Vagina (tissue), 2 donors: Measurements from ENCODE around the gene HES5. TPM values are rescaled to one million over a fixed set of nuclear protein-coding genes. Genes with fewer than 3 reads are reported as not detected.

ENCODE experiments used
- DNase-seq, 2 donors: peaks; one replicate each; pipeline ENCODE4 v3.0.0-alpha.2; 2017; ENCODE audit errors: extremely low spot score in 2 of 2
- H3K27ac ChIP-seq: fragments of 200-600 bp; sonication (generic); one replicate; pipeline ENCODE4 v1.5.1; 2019
- H3K27me3 ChIP-seq: fragments of 200-600 bp; sonication (generic); one replicate; pipeline ENCODE4 v1.5.1; 2019
- H3K36me3 ChIP-seq, 2 donors: fragments of 200-600 bp; sonication (generic); one replicate each; pipeline ENCODE4 v1.5.1; 2017 to 2019
- H3K4me1 ChIP-seq: fragments of 200-600 bp; sonication (generic); one replicate; pipeline ENCODE4 v1.5.1; 2019
- H3K4me3 ChIP-seq, 2 donors: fragments of 200-600 bp; sonication (generic); 1 replicate in 1 of 2; 2 replicates in 1 of 2; pipeline ENCODE4 v1.5.1; 2016 to 2019
- H3K9me3 ChIP-seq: fragments of 200-600 bp; sonication (generic); one replicate; pipeline ENCODE4 v1.5.1; 2019
- POLR2A ChIP-seq, 2 donors: fragments of 450-650 bp; IDR thresholded peaks; one replicate each; pipeline ENCODE4 v1.6.1; 2017; ENCODE audit warnings: antibody characterized with exemption in 2 of 2, mild to moderate bottlenecking in 2 of 2, moderate library complexity in 2 of 2
- POLR2AphosphoS5 ChIP-seq, 2 donors: sonication (generic); formaldehyde crosslinking; IDR thresholded peaks; one replicate each; pipeline ENCODE4 v1.9.0; 2017; ENCODE audit warnings: antibody characterized with exemption in 2 of 2, mild to moderate bottlenecking in 2 of 2, low read depth in 1 of 2; ENCODE audit not compliant: insufficient read depth in 1 of 2
- intact Hi-C: fragments of 100-400 bp; cut with DNase I; formaldehyde crosslinking; loops from one replicate; pipeline ENCODE4 v1.15.1; 2023
- total RNA-seq: library from RNA; depleted of rRNA; stranded (reverse); fragments of >200 nt; gene quantifications from one replicate; pipeline ENCODE4 v1.2.3, GENCODE V29; 2016
- TF ChIP-seq, protein P1 (sequence below), 3 experiments: fragments of 450-650 bp in 2 of 3; fragments of 200-600 bp in 1 of 3; sonication (generic) in 1 of 3; IDR thresholded peaks; one replicate each; pipeline ENCODE4 v1.5.1; 2017 to 2019; ENCODE audit warnings: antibody characterized with exemption in 3 of 3, mild to moderate bottlenecking in 2 of 3, moderate library complexity in 2 of 3

The HES5 gene
- total RNA-seq, 1 donor from 2014 or later: not detected

DNA sequence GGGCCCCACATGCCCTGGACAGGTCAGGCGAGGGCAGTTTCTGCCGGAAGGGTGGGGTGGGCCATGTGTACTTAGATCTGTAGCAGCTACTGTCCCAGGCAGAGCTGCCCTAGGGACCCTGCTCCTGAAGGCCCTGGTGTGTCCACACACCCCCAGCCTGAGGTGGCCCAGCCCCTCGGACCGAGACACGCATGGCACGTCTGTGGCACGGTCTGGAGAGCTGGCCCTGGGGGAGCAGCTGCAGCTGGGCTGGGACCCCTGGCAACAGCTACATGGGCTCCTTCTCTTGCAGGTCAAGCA, 28.3 kb downstream of the HES5 start:
- H3K4me3 ChIP-seq: no peak overlapping the region
- H3K9me3 ChIP-seq: no peaks in the 10 kb centered on the region
- DNase-seq: no peak
- no peak for TF ChIP-seq POLR2AphosphoS5 (IDR thresholded peaks at IDR 0.05; ENCODE audit: insufficient read depth in 1 of 2, low read depth in 1 of 2)
- TF ChIP-seq, protein P1, sequence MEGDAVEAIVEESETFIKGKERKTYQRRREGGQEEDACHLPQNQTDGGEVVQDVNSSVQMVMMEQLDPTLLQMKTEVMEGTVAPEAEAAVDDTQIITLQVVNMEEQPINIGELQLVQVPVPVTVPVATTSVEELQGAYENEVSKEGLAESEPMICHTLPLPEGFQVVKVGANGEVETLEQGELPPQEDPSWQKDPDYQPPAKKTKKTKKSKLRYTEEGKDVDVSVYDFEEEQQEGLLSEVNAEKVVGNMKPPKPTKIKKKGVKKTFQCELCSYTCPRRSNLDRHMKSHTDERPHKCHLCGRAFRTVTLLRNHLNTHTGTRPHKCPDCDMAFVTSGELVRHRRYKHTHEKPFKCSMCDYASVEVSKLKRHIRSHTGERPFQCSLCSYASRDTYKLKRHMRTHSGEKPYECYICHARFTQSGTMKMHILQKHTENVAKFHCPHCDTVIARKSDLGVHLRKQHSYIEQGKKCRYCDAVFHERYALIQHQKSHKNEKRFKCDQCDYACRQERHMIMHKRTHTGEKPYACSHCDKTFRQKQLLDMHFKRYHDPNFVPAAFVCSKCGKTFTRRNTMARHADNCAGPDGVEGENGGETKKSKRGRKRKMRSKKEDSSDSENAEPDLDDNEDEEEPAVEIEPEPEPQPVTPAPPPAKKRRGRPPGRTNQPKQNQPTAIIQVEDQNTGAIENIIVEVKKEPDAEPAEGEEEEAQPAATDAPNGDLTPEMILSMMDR (IDR thresholded peaks at IDR 0.05): no peak
- TF ChIP-seq POLR2A (IDR thresholded peaks at IDR 0.05): no peak
- peaks cover 28% of the 10 kb centered on the region for H3K4me1 ChIP-seq
- H3K36me3 ChIP-seq: no peaks in the 10 kb centered on the region
- intact Hi-C loops: no loop called here
- no peak overlapping the region for H3K27ac ChIP-seq
- no peaks in the 10 kb centered on the region for H3K27me3 ChIP-seq

DNA sequence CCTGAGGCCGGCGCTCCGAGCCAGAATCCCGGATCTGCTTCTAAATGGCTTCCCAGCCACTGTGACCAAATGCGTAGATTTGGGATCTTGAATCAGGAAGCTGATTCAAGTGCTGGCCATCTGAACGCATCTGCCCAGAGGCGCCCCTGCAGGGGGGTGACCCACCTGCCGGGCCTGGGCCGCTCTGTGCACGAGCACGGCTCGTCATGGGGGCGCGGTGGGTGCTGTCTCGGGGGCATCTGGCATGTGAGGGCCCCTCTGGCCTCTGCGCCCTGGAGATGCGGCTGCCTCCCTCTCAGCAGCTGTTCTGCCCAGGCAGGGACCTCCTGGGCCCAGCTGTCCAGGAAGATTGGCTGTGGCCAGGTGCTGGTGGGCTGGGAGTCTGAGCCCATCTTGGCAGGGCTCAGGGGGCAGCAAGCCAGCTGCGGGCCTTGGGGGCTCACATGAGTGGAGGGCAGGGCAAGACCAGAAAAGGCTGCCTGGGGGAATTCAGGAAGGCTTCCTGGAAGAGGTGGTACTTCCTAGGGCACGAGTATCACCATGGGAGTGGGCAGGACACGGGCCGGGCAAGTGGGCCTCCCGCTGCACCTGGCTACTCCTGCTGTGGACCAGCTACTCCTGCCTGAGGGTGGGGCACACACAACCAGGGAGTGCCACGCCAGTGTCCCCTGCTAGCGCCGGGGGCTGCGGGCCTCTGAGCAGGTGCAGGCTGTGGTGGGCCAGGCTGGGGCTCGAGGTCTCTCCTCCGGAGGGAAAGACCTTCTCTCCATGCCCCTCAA, 28.8 kb downstream of the HES5 start:
- Histone ChIP-seq H3K27ac (no peak overlapping the region), H3K9me3 (no peaks in the 10 kb centered on the region), H3K4me1 (peaks cover 28% of the 10 kb centered on the region), H3K27me3 (no peaks in the 10 kb centered on the region), H3K4me3 (no peak overlapping the region), H3K36me3 (no peaks in the 10 kb centered on the region)
- DNase-seq: no peak
- intact Hi-C loops: no loop called here
- TF ChIP-seq POLR2A (IDR thresholded peaks at IDR 0.05) (no peak), POLR2AphosphoS5 (IDR thresholded peaks at IDR 0.05; ENCODE audit: insufficient read depth in 1 of 2, low read depth in 1 of 2) (no peak)
- TF ChIP-seq, protein P1 (IDR thresholded peaks at IDR 0.05): no peak

DNA sequence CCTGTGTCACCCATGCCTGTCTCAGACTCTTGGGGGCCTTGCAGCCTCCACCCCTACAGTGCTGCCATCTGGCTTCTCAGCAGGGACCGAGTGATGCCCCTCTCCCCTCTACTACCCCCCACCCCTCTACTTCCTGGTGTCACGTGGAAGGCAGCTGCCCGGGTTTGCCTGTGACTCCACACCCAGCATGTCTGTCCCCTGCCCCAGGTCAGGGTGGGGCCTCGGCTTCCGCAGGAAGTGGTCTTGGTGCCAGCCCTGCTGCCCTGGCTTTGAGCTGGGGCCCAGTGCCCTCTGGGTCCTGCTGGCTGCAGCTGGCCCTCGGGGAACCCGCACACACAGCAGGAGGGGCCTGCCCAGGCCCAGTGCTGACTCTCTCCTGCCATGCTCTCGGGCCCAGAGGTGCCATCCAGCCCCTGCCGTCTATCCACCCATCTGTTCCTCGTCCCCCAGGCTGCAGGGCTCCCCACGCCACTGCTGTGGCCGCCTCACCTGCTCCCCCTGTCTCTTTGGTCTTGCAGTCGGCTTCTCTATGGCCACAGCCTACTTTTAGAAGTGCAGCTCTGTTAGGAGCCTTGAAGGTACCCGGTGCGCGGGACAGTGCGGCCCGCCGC, 30.0 kb downstream of the HES5 start:
- no peak for DNase-seq
- no peaks in the 10 kb centered on the region for H3K27me3 ChIP-seq
- no peak for TF ChIP-seq POLR2A (IDR thresholded peaks at IDR 0.05)

DNA sequence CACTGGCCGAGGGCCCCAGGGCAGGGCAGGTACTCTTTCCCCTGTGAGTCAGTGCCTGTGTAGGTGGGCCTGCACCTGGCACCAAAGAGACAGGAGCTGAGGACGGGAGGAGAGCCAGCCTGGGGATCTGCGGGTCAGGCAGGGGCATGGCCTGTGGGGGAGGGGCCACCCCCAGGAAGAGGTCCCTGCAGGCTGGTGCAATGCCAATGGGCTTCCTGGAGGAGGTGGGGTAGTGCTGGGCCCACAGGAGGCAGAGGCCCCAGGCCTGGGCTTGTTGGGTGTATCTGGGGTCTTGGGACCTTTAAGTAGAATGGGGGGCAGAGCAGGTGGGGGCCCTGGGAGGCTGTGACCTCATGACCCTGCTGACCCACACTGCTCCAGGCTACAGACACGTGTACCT, 30.8 kb downstream of the HES5 start:
- Histone ChIP-seq H3K4me3 (no peak overlapping the region), H3K27me3 (no peaks in the 10 kb centered on the region), H3K4me1 (peaks cover 24% of the 10 kb centered on the region), H3K9me3 (no peaks in the 10 kb centered on the region), H3K27ac (no peak overlapping the region), H3K36me3 (no peaks in the 10 kb centered on the region)
- intact Hi-C loops: no loop called here
- no peak for DNase-seq
- TF ChIP-seq POLR2AphosphoS5 (IDR thresholded peaks at IDR 0.05; ENCODE audit: insufficient read depth in 1 of 2, low read depth in 1 of 2): no peak
- TF ChIP-seq POLR2A (IDR thresholded peaks at IDR 0.05): no peak
- TF ChIP-seq, protein P1 (IDR thresholded peaks at IDR 0.05): no peak

More for the DNA sequence above, 30.0 kb downstream of the HES5 start:
- intact Hi-C loops: no loop called here
- Histone ChIP-seq H3K9me3 (no peaks in the 10 kb centered on the region), H3K4me3 (no peak overlapping the region), H3K36me3 (no peaks in the 10 kb centered on the region), H3K4me1 (peaks cover 26% of the 10 kb centered on the region), H3K27ac (no peak overlapping the region)

DNA sequence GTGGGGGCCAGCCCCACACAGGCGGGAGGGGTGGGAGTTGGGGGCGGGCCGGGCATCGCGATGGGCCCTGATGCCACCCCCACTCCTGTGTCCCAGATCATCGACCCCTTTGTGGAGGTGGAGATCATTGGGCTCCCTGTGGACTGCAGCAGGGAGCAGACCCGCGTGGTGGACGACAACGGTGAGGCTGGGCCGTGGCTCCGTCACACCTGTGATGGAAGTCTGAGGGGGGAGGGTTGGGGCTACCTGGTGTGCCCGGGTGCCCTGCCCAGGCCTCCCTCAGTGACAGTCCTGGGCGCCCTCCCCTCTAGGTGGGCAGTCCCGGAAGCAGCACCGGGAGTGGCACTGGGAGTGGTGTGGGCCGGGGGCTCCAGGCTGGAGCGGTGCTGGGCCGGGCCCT, 31.4 kb downstream of the HES5 start:
- Histone ChIP-seq H3K27me3 (no peaks in the 10 kb centered on the region), H3K36me3 (no peaks in the 10 kb centered on the region), H3K9me3 (no peaks in the 10 kb centered on the region), H3K4me1 (peaks cover 24% of the 10 kb centered on the region), H3K27ac (no peak overlapping the region), H3K4me3 (no peak overlapping the region)
- TF ChIP-seq POLR2AphosphoS5 (IDR thresholded peaks at IDR 0.05; ENCODE audit: insufficient read depth in 1 of 2, low read depth in 1 of 2): no peak
- TF ChIP-seq, protein P1 (IDR thresholded peaks at IDR 0.05): no peak
- TF ChIP-seq POLR2A (IDR thresholded peaks at IDR 0.05): no peak
- DNase-seq: no peak
- intact Hi-C loops: no loop called here
